Measurements from ENCODE around the gene DOC2A.

DOC2A gene

GRCh38 chr16:29974291-29975133 lies 36.3 kb downstream of the DOC2A start:
- peaks cover 30% of the 10 kb centered on the region for H3K4me1 ChIP-seq (ENCODE audit: control insufficient read depth, low read length)
- no peaks in the 10 kb centered on the region for H3K9me2 ChIP-seq (replicated peaks; ENCODE audit: control insufficient read depth, low read length)
- peak overlapping the region; percentile 65 for H3K27ac ChIP-seq (ENCODE audit: low read depth, low read length)
- peaks cover 10% of the 10 kb centered on the region for H4K20me1 ChIP-seq (ENCODE audit: control insufficient read depth, insufficient read depth, low read depth, low read length)
- H3K36me3 ChIP-seq (ENCODE audit: control insufficient read depth, low read length): peaks cover 61% of the 10 kb centered on the region
- H3K4me3 ChIP-seq (ENCODE audit: low read length): peak overlapping the region; percentile 99
- peaks cover 45% of the 10 kb centered on the region for H3K79me2 ChIP-seq (ENCODE audit: control insufficient read depth, low read length)
- peaks cover 7% of the 10 kb centered on the region; the same call in 1 of the 2 replicates for H3K9me3 ChIP-seq (ENCODE audit: control insufficient read depth, insufficient read depth, low read length)
- H3F3A ChIP-seq (ENCODE audit: control insufficient read depth, insufficient read depth): 0 out of 2 replicates have a peak, but pooled peaks cover 6% of the 10 kb centered on the region
- peak overlapping the region; percentile 97 for H3K4me2 ChIP-seq (ENCODE audit: low read length)
- peak; percentile 46 for TF ChIP-seq CTCF (IDR thresholded peaks at IDR 0.05; ENCODE audit: low read depth, low read length, poor library complexity, severe bottlenecking)
- TF ChIP-seq EZH2phosphoT487 (IDR thresholded peaks at IDR 0.05; ENCODE audit: borderline replicate concordance, low read length): no peak
- no peaks in the 10 kb centered on the region for H3K27me3 ChIP-seq (ENCODE audit: control insufficient read depth, low read length)

- peaks cover 10% of the 10 kb centered on the region for H4K20me1 ChIP-seq (ENCODE audit: control insufficient read depth, insufficient read depth, low read depth, low read length)
- H3K27me3 ChIP-seq (ENCODE audit: control insufficient read depth, low read length): no peaks in the 10 kb centered on the region
- H3K36me3 ChIP-seq (ENCODE audit: control insufficient read depth, low read length): peaks cover 55% of the 10 kb centered on the region
- H3K9me2 ChIP-seq (replicated peaks; ENCODE audit: control insufficient read depth, low read length): no peaks in the 10 kb centered on the region
- H3K79me2 ChIP-seq (ENCODE audit: control insufficient read depth, low read length): peaks cover 45% of the 10 kb centered on the region
- peak within 1 kb of the TSS; percentile 99 for H3K4me3 ChIP-seq (ENCODE audit: low read length)
- peak within 1 kb of the TSS; percentile 97 for H3K4me2 ChIP-seq (ENCODE audit: low read length)
- H3F3A ChIP-seq (ENCODE audit: control insufficient read depth, insufficient read depth): 0 out of 2 replicates have a peak, but pooled peaks cover 6% of the 10 kb centered on the region
- H3K9me3 ChIP-seq (ENCODE audit: control insufficient read depth, insufficient read depth, low read length): peaks cover 7% of the 10 kb centered on the region; the same call in 1 of the 2 replicates
- H3K27ac ChIP-seq (ENCODE audit: low read depth, low read length): peak within 1 kb of the TSS; percentile 65
- TF ChIP-seq CTCF (IDR thresholded peaks at IDR 0.05; ENCODE audit: low read depth, low read length, poor library complexity, severe bottlenecking) (no peak), EZH2phosphoT487 (IDR thresholded peaks at IDR 0.05; ENCODE audit: borderline replicate concordance, low read length) (no peak)
- H3K4me1 ChIP-seq (ENCODE audit: control insufficient read depth, low read length): peaks cover 30% of the 10 kb centered on the region
These were observed 37.2 kb downstream of the DOC2A start, which contains the start of gene TAOK2 for GRCh38 chr16:29973384-29974246. Gene TAOK2, plus strand, starts transcription at chr16:29973868. Its CDS starts 3,905 bp downstream, at chr16:29977773.

GRCh38 chr16:29972992-29973383 lies 37.8 kb downstream of the DOC2A start:
- 0 out of 2 replicates have a peak overlapping the region, but pooled peaks have one; percentile 2 for H3K4me2 ChIP-seq (ENCODE audit: low read length)
- peaks cover 10% of the 10 kb centered on the region for H4K20me1 ChIP-seq (ENCODE audit: control insufficient read depth, insufficient read depth, low read depth, low read length)
- H3K9me3 ChIP-seq (ENCODE audit: control insufficient read depth, insufficient read depth, low read length): peaks cover 7% of the 10 kb centered on the region; the same call in 1 of the 2 replicates
- H3K4me3 ChIP-seq (ENCODE audit: low read length): no peak overlapping the region
- H3K4me1 ChIP-seq (ENCODE audit: control insufficient read depth, low read length): peaks cover 30% of the 10 kb centered on the region
- H3K36me3 ChIP-seq (ENCODE audit: control insufficient read depth, low read length): peaks cover 55% of the 10 kb centered on the region
- no peak overlapping the region for H3K27ac ChIP-seq (ENCODE audit: low read depth, low read length)
- H3K79me2 ChIP-seq (ENCODE audit: control insufficient read depth, low read length): peaks cover 43% of the 10 kb centered on the region
- no peaks in the 10 kb centered on the region for H3K9me2 ChIP-seq (replicated peaks; ENCODE audit: control insufficient read depth, low read length)
- TF ChIP-seq EZH2phosphoT487 (IDR thresholded peaks at IDR 0.05; ENCODE audit: borderline replicate concordance, low read length): no peak
- no peak for TF ChIP-seq CTCF (IDR thresholded peaks at IDR 0.05; ENCODE audit: low read depth, low read length, poor library complexity, severe bottlenecking)
- no peaks in the 10 kb centered on the region for H3K27me3 ChIP-seq (ENCODE audit: control insufficient read depth, low read length)
- 0 out of 2 replicates have a peak, but pooled peaks cover 6% of the 10 kb centered on the region for H3F3A ChIP-seq (ENCODE audit: control insufficient read depth, insufficient read depth)
